ENCODE measurements around the gene MAP6.
"Not testable (repeated sequence)": the region's sequence is repeated elsewhere in the genome, so short reads cannot be mapped to it uniquely, and the experiment has no call there.

MAP6 gene

GRCh38 chr11:75586395-75586794 lies 82.4 kb downstream of the MAP6 start:
- no peak overlapping the region for H3K9ac ChIP-seq (ENCODE audit: low read depth, low read length)
- no peaks in the 10 kb centered on the region for H3K36me3 ChIP-seq (ENCODE audit: control insufficient read depth, insufficient read depth, low read length)
- no peaks in the 10 kb centered on the region for H3K27me3 ChIP-seq (ENCODE audit: control insufficient read depth, insufficient read depth, low read length)
- no peaks in the 10 kb centered on the region for H3K9me3 ChIP-seq (ENCODE audit: control insufficient read depth, insufficient read depth, low read length)
- peaks cover 3% of the 10 kb centered on the region for H3K4me1 ChIP-seq (ENCODE audit: control insufficient read depth, insufficient read depth, low read length)
- no peak overlapping the region for H3K4me3 ChIP-seq (ENCODE audit: low read depth, low read length)

DNA sequence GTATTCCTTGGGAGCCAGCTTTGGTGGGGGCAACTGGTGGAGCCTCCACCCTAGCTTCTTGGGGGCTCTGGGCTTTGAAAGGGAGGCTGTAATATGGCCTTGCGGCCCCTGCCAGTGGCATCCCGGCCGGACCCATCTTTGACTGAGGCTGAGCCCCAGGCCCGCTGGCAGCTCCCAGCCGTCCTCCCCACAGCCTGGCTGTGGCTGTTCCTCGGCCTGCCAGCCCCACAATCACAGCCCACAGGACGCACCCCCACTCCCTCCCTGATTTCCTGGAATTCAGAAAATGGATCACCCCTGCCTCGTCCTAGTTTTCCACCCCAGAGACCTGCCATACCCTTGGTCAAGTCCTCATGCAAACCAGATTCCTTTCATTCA lies 83.6 kb downstream of the MAP6 start:
- peaks cover 3% of the 10 kb centered on the region for H3K4me1 ChIP-seq (ENCODE audit: control insufficient read depth, insufficient read depth, low read length)
- H3K36me3 ChIP-seq (ENCODE audit: control insufficient read depth, insufficient read depth, low read length) = no peaks in the 10 kb centered on the region
- no peaks in the 10 kb centered on the region for H3K9me3 ChIP-seq (ENCODE audit: control insufficient read depth, insufficient read depth, low read length)
- no peak overlapping the region for H3K9ac ChIP-seq (ENCODE audit: low read depth, low read length)
- H3K27me3 ChIP-seq (ENCODE audit: control insufficient read depth, insufficient read depth, low read length) = no peaks in the 10 kb centered on the region
- H3K4me3 ChIP-seq (ENCODE audit: low read depth, low read length) = no peak overlapping the region

- H3K9ac ChIP-seq (ENCODE audit: low read depth, low read length); H3K4me1 ChIP-seq (ENCODE audit: control insufficient read depth, insufficient read depth, low read length); H3K9me3 ChIP-seq (ENCODE audit: control insufficient read depth, insufficient read depth, low read length); H3K27me3 ChIP-seq (ENCODE audit: control insufficient read depth, insufficient read depth, low read length); H3K4me3 ChIP-seq (ENCODE audit: low read depth, low read length); H3K36me3 ChIP-seq (ENCODE audit: control insufficient read depth, insufficient read depth, low read length): not testable (repeated sequence)
These were observed 84.1 kb downstream of the MAP6 start for GRCh38 chr11:75584659-75585292.

DNA sequence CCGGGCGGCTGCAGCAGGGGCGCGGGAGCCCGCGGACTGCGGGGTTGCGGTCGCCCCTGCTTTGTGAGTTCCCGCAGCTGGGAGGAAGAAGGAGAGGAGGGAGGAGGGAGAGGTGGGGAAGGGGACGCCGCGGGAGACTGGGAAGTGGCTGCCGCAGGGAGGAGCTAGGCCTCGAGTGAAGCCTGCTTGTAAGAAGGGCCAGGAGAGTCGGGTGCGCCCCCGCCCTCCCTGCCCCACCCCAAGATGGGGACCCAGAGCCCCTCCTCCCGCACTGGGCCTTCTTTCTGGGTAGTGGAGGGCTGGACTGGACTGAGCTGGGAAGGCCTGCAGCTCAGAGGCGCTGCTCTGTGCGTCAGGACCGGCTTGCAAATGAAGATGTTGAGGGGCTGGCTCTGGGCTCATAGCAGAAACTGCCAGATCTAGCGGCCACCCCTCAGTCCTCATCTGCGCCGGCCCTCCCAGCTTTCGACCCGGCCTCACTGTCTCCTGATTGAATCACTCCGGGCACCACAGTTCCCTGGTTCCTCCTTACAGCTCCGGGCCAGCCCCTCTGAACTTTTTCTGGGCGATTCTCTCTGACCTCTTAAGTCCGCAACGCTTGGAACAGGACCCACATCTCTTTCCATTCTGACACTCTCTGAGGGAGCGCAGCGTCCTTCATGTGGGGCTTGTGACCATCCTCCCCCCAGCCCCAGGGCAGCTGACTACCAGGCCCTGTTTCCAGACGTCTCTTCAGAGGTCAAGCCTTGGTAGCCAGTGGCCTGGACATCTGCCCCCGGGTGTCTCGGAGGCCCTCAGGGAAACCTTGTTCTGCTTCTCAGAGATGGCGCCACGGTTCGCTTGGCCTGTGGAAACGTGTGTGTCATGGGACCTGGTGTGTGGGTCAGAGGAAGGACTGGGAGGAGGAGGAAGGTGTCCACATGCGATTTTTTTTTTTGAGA lies 84.8 kb downstream of the MAP6 start:
- Histone ChIP-seq H3K4me3 (ENCODE audit: low read depth, low read length) (peak overlapping the region; percentile 73), H3K9ac (ENCODE audit: low read depth, low read length) (peak overlapping the region; percentile 70), H3K4me1 (ENCODE audit: control insufficient read depth, insufficient read depth, low read length) (peaks cover 3% of the 10 kb centered on the region), H3K36me3 (ENCODE audit: control insufficient read depth, insufficient read depth, low read length) (no peaks in the 10 kb centered on the region), H3K27me3 (ENCODE audit: control insufficient read depth, insufficient read depth, low read length) (no peaks in the 10 kb centered on the region), H3K9me3 (ENCODE audit: control insufficient read depth, insufficient read depth, low read length) (no peaks in the 10 kb centered on the region)

GRCh38 chr11:75582895-75583717 lies 85.7 kb downstream of the MAP6 start:
- Histone ChIP-seq H3K4me1 (ENCODE audit: control insufficient read depth, insufficient read depth, low read length) (peaks cover 3% of the 10 kb centered on the region), H3K9ac (ENCODE audit: low read depth, low read length) (peak overlapping the region; percentile 70), H3K36me3 (ENCODE audit: control insufficient read depth, insufficient read depth, low read length) (no peaks in the 10 kb centered on the region), H3K27me3 (ENCODE audit: control insufficient read depth, insufficient read depth, low read length) (no peaks in the 10 kb centered on the region), H3K4me3 (ENCODE audit: low read depth, low read length) (peak overlapping the region; percentile 73), H3K9me3 (ENCODE audit: control insufficient read depth, insufficient read depth, low read length) (no peaks in the 10 kb centered on the region)

- Histone ChIP-seq H3K9ac (ENCODE audit: low read depth, low read length) (no peak overlapping the region), H3K9me3 (ENCODE audit: control insufficient read depth, insufficient read depth, low read length) (no peaks in the 10 kb centered on the region), H3K4me1 (ENCODE audit: control insufficient read depth, insufficient read depth, low read length) (peaks cover 3% of the 10 kb centered on the region), H3K36me3 (ENCODE audit: control insufficient read depth, insufficient read depth, low read length) (no peaks in the 10 kb centered on the region), H3K27me3 (ENCODE audit: control insufficient read depth, insufficient read depth, low read length) (no peaks in the 10 kb centered on the region), H3K4me3 (ENCODE audit: low read depth, low read length) (peak overlapping the region; percentile 73)
These were observed 86.3 kb downstream of the MAP6 start for GRCh38 chr11:75582506-75582894.

DNA sequence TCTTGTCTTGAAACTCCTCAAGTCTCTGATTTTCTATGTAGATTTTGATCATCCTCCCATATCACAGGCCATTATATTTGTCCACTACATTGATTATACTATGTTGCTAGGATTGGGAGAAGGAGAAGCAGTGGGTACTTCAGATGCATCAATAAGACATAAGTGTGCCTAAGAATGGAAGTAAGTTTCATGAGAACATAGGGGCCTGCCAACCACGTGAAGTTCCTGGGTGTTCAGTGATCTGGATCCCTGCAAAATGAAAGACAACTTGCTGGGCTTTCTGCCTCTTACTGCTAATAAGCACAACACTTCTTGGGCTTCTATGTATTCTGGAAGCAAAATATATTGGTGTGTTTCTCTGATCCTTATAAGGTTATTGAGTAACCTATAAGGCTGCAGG lies 89.0 kb downstream of the MAP6 start:
- no peak overlapping the region for H3K9ac ChIP-seq (ENCODE audit: low read depth, low read length)
- peaks cover 5% of the 10 kb centered on the region for H3K36me3 ChIP-seq (ENCODE audit: control insufficient read depth, insufficient read depth, low read length)
- no peaks in the 10 kb centered on the region for H3K9me3 ChIP-seq (ENCODE audit: control insufficient read depth, insufficient read depth, low read length)
- H3K4me3 ChIP-seq (ENCODE audit: low read depth, low read length) = no peak overlapping the region
- peaks cover 3% of the 10 kb centered on the region for H3K4me1 ChIP-seq (ENCODE audit: control insufficient read depth, insufficient read depth, low read length)
- H3K27me3 ChIP-seq (ENCODE audit: control insufficient read depth, insufficient read depth, low read length) = no peaks in the 10 kb centered on the region

DNA sequence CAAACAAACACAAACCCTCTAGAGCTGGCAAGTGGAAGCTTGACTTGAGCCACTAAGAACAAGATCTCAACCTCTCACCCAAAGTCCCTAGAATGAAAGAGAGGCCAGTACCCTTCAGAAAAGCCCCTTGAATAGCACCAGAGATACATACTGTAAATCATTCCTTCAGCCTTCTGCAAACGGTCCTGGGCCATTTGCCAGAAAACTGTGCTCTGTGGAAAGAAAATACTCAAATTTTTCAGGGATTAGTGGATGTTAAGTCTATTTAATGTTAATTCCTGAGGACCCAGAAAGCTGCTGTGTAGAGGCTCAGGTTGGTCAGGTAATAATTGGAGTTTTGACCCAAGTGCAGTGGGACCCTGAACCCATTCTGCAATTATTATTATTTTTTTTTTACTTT lies 89.9 kb downstream of the MAP6 start:
- no peaks in the 10 kb centered on the region for H3K27me3 ChIP-seq (ENCODE audit: control insufficient read depth, insufficient read depth, low read length)
- H3K4me3 ChIP-seq (ENCODE audit: low read depth, low read length) = no peak overlapping the region
- H3K9ac ChIP-seq (ENCODE audit: low read depth, low read length) = no peak overlapping the region
- H3K9me3 ChIP-seq (ENCODE audit: control insufficient read depth, insufficient read depth, low read length) = no peaks in the 10 kb centered on the region
- peaks cover 5% of the 10 kb centered on the region for H3K36me3 ChIP-seq (ENCODE audit: control insufficient read depth, insufficient read depth, low read length)
- H3K4me1 ChIP-seq (ENCODE audit: control insufficient read depth, insufficient read depth, low read length) = no peaks in the 10 kb centered on the region

GRCh38 chr11:75577207-75577606 lies 91.6 kb downstream of the MAP6 start:
- H3K4me1 ChIP-seq (ENCODE audit: control insufficient read depth, insufficient read depth, low read length) = no peaks in the 10 kb centered on the region
- no peak overlapping the region for H3K9ac ChIP-seq (ENCODE audit: low read depth, low read length)
- no peaks in the 10 kb centered on the region for H3K9me3 ChIP-seq (ENCODE audit: control insufficient read depth, insufficient read depth, low read length)
- peaks cover 16% of the 10 kb centered on the region for H3K36me3 ChIP-seq (ENCODE audit: control insufficient read depth, insufficient read depth, low read length)
- H3K27me3 ChIP-seq (ENCODE audit: control insufficient read depth, insufficient read depth, low read length) = no peaks in the 10 kb centered on the region
- no peak overlapping the region for H3K4me3 ChIP-seq (ENCODE audit: low read depth, low read length)

- H3K36me3 ChIP-seq (ENCODE audit: control insufficient read depth, insufficient read depth, low read length) = peaks cover 23% of the 10 kb centered on the region
These were observed 92.3 kb downstream of the MAP6 start for GRCh38 chr11:75576499-75576918.

GRCh38 chr11:75576017-75576416 lies 92.8 kb downstream of the MAP6 start:
- H3K27me3 ChIP-seq (ENCODE audit: control insufficient read depth, insufficient read depth, low read length) = no peaks in the 10 kb centered on the region
- no peaks in the 10 kb centered on the region for H3K4me1 ChIP-seq (ENCODE audit: control insufficient read depth, insufficient read depth, low read length)
- no peak overlapping the region for H3K9ac ChIP-seq (ENCODE audit: low read depth, low read length)
- peaks cover 28% of the 10 kb centered on the region for H3K36me3 ChIP-seq (ENCODE audit: control insufficient read depth, insufficient read depth, low read length)
- no peaks in the 10 kb centered on the region for H3K9me3 ChIP-seq (ENCODE audit: control insufficient read depth, insufficient read depth, low read length)
- no peak overlapping the region for H3K4me3 ChIP-seq (ENCODE audit: low read depth, low read length)

More at GRCh38 chr11:75576499-75576918, 92.3 kb downstream of the MAP6 start:
- H3K27me3 ChIP-seq (ENCODE audit: control insufficient read depth, insufficient read depth, low read length) = no peaks in the 10 kb centered on the region
- H3K9ac ChIP-seq (ENCODE audit: low read depth, low read length) = no peak overlapping the region
- H3K9me3 ChIP-seq (ENCODE audit: control insufficient read depth, insufficient read depth, low read length) = no peaks in the 10 kb centered on the region
- no peak overlapping the region for H3K4me3 ChIP-seq (ENCODE audit: low read depth, low read length)
- no peaks in the 10 kb centered on the region for H3K4me1 ChIP-seq (ENCODE audit: control insufficient read depth, insufficient read depth, low read length)

Measured in iPS-15b (cell line).